ENCODE results near the gene CTDNEP1. TPM values are rescaled to one million over a fixed set of nuclear protein-coding genes. Genes with fewer than 3 reads are reported as not detected.

The CTDNEP1 gene
- total RNA-seq, 1 donor from 2014 or later: 181 TPM

- peak within 1 kb of the TSS; percentile 92 for H3K27ac Mint-ChIP-seq
- peak within 1 kb of the TSS; percentile 98 for H3K4me3 Mint-ChIP-seq (ENCODE audit: low read depth)
- peaks cover 48% of the 10 kb centered on the region for H3K4me1 Mint-ChIP-seq (ENCODE audit: low read depth)
- intact Hi-C loops (cut with micrococcal nuclease): loop anchor here (1.0 to 2.0 kb wide), 2 partner anchors 25 to 333 kb away; no protein-coding TSS in a partner anchor
- peaks cover 67% of the 10 kb centered on the region for H3K36me3 Mint-ChIP-seq (ENCODE audit: low read depth)
- no peaks in the 10 kb centered on the region for H3K27me3 Mint-ChIP-seq (ENCODE audit: low read depth)
- peak; percentile 98 for DNase-seq (ENCODE audit: low spot score)
- H3K9me3 Mint-ChIP-seq: no peaks in the 10 kb centered on the region
Observed at GRCh38 chr17:7239091-7240027, 12.2 kb downstream of the CTDNEP1 start, which contains the start of gene PHF23. Gene PHF23, minus strand, starts transcription at chr17:7239457. Its CDS starts 178 bp downstream, at chr17:7239279.

GRCh38 chr17:7238420-7239090 lies 13.0 kb downstream of the CTDNEP1 start:
- H3K27me3 Mint-ChIP-seq (ENCODE audit: low read depth): no peaks in the 10 kb centered on the region
- peak overlapping the region; percentile 92 for H3K27ac Mint-ChIP-seq
- H3K9me3 Mint-ChIP-seq: no peaks in the 10 kb centered on the region
- no peak for DNase-seq (ENCODE audit: low spot score)
- peaks cover 52% of the 10 kb centered on the region for H3K4me1 Mint-ChIP-seq (ENCODE audit: low read depth)
- H3K36me3 Mint-ChIP-seq (ENCODE audit: low read depth): peaks cover 63% of the 10 kb centered on the region
- peak overlapping the region; percentile 98 for H3K4me3 Mint-ChIP-seq (ENCODE audit: low read depth)
- intact Hi-C loops (cut with micrococcal nuclease): loop anchor here (1.0 to 2.0 kb wide), 3 partner anchors 24 to 334 kb away; partner anchors contain the start of gene SLC2A4

DNA sequence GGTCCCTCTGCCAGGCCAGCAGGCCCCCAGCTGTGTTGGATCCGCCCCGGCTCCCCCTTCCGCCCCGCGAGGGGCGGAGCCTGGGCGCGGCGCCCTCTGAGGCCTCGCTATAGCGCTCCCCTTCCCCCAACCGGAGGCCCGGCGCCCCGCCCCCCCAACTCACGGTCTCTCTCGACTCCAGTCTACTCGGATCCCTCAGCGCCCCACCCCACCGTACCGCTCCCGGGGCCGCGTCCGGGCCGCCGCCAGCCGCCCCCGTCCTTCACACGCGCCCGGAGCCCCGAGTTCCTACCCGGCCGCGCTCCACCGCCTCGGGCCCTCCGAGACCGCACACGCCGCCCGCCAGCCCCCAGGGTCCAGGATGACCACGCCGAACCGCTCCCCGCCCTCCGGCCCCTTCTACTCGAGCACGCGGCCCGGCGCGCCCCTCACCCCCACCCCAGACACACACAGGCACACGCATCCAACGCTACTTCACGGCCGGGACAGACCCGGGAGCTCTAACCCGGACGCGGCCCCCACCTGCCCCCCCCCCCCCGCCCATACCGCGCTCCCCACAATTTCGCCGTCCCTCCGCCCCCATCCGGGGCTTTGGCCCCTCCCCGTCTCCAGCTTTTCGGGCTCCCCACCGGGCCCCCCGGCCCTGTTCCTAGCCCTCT lies 13.6 kb downstream of the CTDNEP1 start:
- H3K4me3 Mint-ChIP-seq (ENCODE audit: low read depth): peak overlapping the region; percentile 98
- intact Hi-C loops (cut with micrococcal nuclease): loop anchor here (1.0 to 2.0 kb wide), 2 partner anchors 43 to 335 kb away; partner anchors contain the start of gene SLC2A4
- peaks cover 60% of the 10 kb centered on the region for H3K36me3 Mint-ChIP-seq (ENCODE audit: low read depth)
- H3K27me3 Mint-ChIP-seq (ENCODE audit: low read depth): no peaks in the 10 kb centered on the region
- H3K27ac Mint-ChIP-seq: peak overlapping the region; percentile 92
- peaks cover 52% of the 10 kb centered on the region for H3K4me1 Mint-ChIP-seq (ENCODE audit: low read depth)
- no peaks in the 10 kb centered on the region for H3K9me3 Mint-ChIP-seq
- peak; percentile 77 for DNase-seq (ENCODE audit: low spot score)

GRCh38 chr17:7237266-7237760 lies 14.2 kb downstream of the CTDNEP1 start:
- Mint-ChIP-seq H3K36me3 (ENCODE audit: low read depth) (peaks cover 58% of the 10 kb centered on the region), H3K9me3 (no peaks in the 10 kb centered on the region), H3K27me3 (ENCODE audit: low read depth) (no peaks in the 10 kb centered on the region), H3K27ac (peak overlapping the region; percentile 86), H3K4me3 (ENCODE audit: low read depth) (peak overlapping the region; percentile 98), H3K4me1 (ENCODE audit: low read depth) (peaks cover 54% of the 10 kb centered on the region)
- no peak for DNase-seq (ENCODE audit: low spot score)
- intact Hi-C loops (cut with micrococcal nuclease): no loop called here

- Mint-ChIP-seq H3K36me3 (ENCODE audit: low read depth) (peaks cover 58% of the 10 kb centered on the region), H3K4me1 (ENCODE audit: low read depth) (peaks cover 55% of the 10 kb centered on the region), H3K9me3 (no peaks in the 10 kb centered on the region), H3K27ac (peak overlapping the region; percentile 86), H3K27me3 (ENCODE audit: low read depth) (no peaks in the 10 kb centered on the region), H3K4me3 (ENCODE audit: low read depth) (peak overlapping the region; percentile 98)
- DNase-seq (ENCODE audit: low spot score): no peak
- intact Hi-C loops (cut with micrococcal nuclease): no loop called here
Observed at GRCh38 chr17:7236808-7237207, 14.7 kb downstream of the CTDNEP1 start.

GRCh38 chr17:7235693-7236665 lies 15.6 kb downstream of the CTDNEP1 start:
- Mint-ChIP-seq H3K4me1 (ENCODE audit: low read depth) (peaks cover 46% of the 10 kb centered on the region), H3K36me3 (ENCODE audit: low read depth) (peaks cover 51% of the 10 kb centered on the region), H3K27me3 (ENCODE audit: low read depth) (no peaks in the 10 kb centered on the region), H3K4me3 (ENCODE audit: low read depth) (peak overlapping the region; percentile 98), H3K9me3 (no peaks in the 10 kb centered on the region), H3K27ac (no peak overlapping the region)
- intact Hi-C loops (cut with micrococcal nuclease): no loop called here
- DNase-seq (ENCODE audit: low spot score): no peak

- intact Hi-C loops (cut with micrococcal nuclease): loop anchor here (1.0 kb wide), 1 partner anchor 13 kb away; no protein-coding TSS in a partner anchor
- DNase-seq (ENCODE audit: low spot score): peak; percentile 93
- Mint-ChIP-seq H3K27me3 (ENCODE audit: low read depth) (no peaks in the 10 kb centered on the region), H3K4me3 (ENCODE audit: low read depth) (peak within 1 kb of the TSS; percentile 98), H3K4me1 (ENCODE audit: low read depth) (peaks cover 38% of the 10 kb centered on the region), H3K9me3 (no peaks in the 10 kb centered on the region), H3K36me3 (ENCODE audit: low read depth) (peaks cover 54% of the 10 kb centered on the region), H3K27ac (peak within 1 kb of the TSS; percentile 87)
Observed at GRCh38 chr17:7234083-7234951, 17.2 kb downstream of the CTDNEP1 start, which contains the start of gene DVL2. Gene DVL2, minus strand, starts transcription at chr17:7234517. Its CDS starts 255 bp downstream, at chr17:7234262.

- Mint-ChIP-seq H3K27me3 (ENCODE audit: low read depth) (no peaks in the 10 kb centered on the region), H3K9me3 (no peaks in the 10 kb centered on the region), H3K36me3 (ENCODE audit: low read depth) (peaks cover 58% of the 10 kb centered on the region), H3K27ac (peak overlapping the region; percentile 87), H3K4me3 (ENCODE audit: low read depth) (peak overlapping the region; percentile 98), H3K4me1 (ENCODE audit: low read depth) (peaks cover 38% of the 10 kb centered on the region)
- DNase-seq (ENCODE audit: low spot score): no peak
- intact Hi-C loops (cut with micrococcal nuclease): loop anchor here (1.0 kb wide), 1 partner anchor 12 kb away; no protein-coding TSS in a partner anchor
Observed at GRCh38 chr17:7233701-7234082, 17.8 kb downstream of the CTDNEP1 start.

DNA sequence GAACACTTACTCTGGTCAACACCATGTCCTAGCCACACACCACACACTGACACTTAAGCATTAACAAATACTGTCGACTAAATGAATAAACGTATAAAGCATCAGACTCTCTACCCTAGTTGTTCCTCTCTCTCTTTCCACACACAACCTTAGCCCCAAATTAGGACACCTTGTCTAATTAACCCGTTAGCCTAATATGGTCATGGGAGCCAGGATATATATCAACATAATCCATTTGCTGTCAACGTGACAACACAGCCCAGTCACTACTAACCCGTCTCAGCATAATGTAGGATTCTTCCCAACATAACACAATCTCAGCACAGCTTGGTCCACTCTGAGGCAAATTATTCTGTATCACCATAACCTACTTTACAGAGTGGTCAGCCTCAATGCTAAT lies 19.4 kb downstream of the CTDNEP1 start:
- peak overlapping the region; percentile 27 for H3K4me3 Mint-ChIP-seq (ENCODE audit: low read depth)
- peak overlapping the region; percentile 17 for H3K27ac Mint-ChIP-seq
- peaks cover 63% of the 10 kb centered on the region for H3K36me3 Mint-ChIP-seq (ENCODE audit: low read depth)
- no peak for DNase-seq (ENCODE audit: low spot score)
- peaks cover 40% of the 10 kb centered on the region for H3K4me1 Mint-ChIP-seq (ENCODE audit: low read depth)
- H3K9me3 Mint-ChIP-seq: no peaks in the 10 kb centered on the region
- intact Hi-C loops (cut with micrococcal nuclease): no loop called here
- no peaks in the 10 kb centered on the region for H3K27me3 Mint-ChIP-seq (ENCODE audit: low read depth)

GRCh38 chr17:7229504-7229903 lies 22.0 kb downstream of the CTDNEP1 start:
- Mint-ChIP-seq H3K4me3 (ENCODE audit: low read depth) (no peak overlapping the region), H3K36me3 (ENCODE audit: low read depth) (peaks cover 57% of the 10 kb centered on the region), H3K27ac (no peak overlapping the region), H3K27me3 (ENCODE audit: low read depth) (no peaks in the 10 kb centered on the region), H3K4me1 (ENCODE audit: low read depth) (peaks cover 20% of the 10 kb centered on the region), H3K9me3 (no peaks in the 10 kb centered on the region)
- DNase-seq (ENCODE audit: low spot score): no peak
- intact Hi-C loops (cut with micrococcal nuclease): no loop called here

- Mint-ChIP-seq H3K9me3 (no peaks in the 10 kb centered on the region), H3K27ac (no peak overlapping the region), H3K4me1 (ENCODE audit: low read depth) (peaks cover 20% of the 10 kb centered on the region), H3K27me3 (ENCODE audit: low read depth) (no peaks in the 10 kb centered on the region), H3K4me3 (ENCODE audit: low read depth) (no peak overlapping the region), H3K36me3 (ENCODE audit: low read depth) (peaks cover 60% of the 10 kb centered on the region)
- intact Hi-C loops (cut with micrococcal nuclease): no loop called here
- no peak for DNase-seq (ENCODE audit: low spot score)
Observed at GRCh38 chr17:7228920-7229319, 22.6 kb downstream of the CTDNEP1 start.
